ENCODE data around the gene LUC7L3. TPM values are rescaled to one million over a fixed set of nuclear protein-coding genes. Genes with fewer than 3 reads are reported as not detected.

LUC7L3 gene
- total and polyA plus RNA-seq, 2 donors (not counting 3 experiments of a cell fraction or from before 2014, with no cell fraction given), result 70.9 to 113 TPM

GRCh38 chr17:50689956-50690886, 29.2 kb upstream of the LUC7L3 start:
- no peak for FAIRE-seq
- intact Hi-C loops (cut with micrococcal nuclease), result no loop called here

GRCh38 chr17:50690887-50691549, 28.4 kb upstream of the LUC7L3 start:
- Histone ChIP-seq H3K36me3 (ENCODE audit: control insufficient read depth in 2 of 2, extremely low read depth in 1 of 2, insufficient read depth in 2 of 2, low read length in 2 of 2) (peaks cover 11 to 16% of the 10 kb centered on the region in 2 experiments), H3K79me2 (ENCODE audit: control insufficient read depth, insufficient read depth, low read length) (no peaks in the 10 kb centered on the region), H3K4me3 (replicated peaks in 1 of 3; ENCODE audit: insufficient read depth in 1 of 3, low read depth in 1 of 3, low read length in 3 of 3) (no peak overlapping the region), H2AFZ (ENCODE audit: low read depth, low read length) (no peak overlapping the region), H4K20me1 (replicated peaks; ENCODE audit: control insufficient read depth, extremely low read depth, insufficient read depth, low read length) (no peaks in the 10 kb centered on the region), H3K27ac (ENCODE audit: insufficient read depth, low read depth, low read length) (no peak overlapping the region), H3K9me1 (replicated peaks; ENCODE audit: control insufficient read depth, extremely low read depth, insufficient read depth, low read length) (no peaks in the 10 kb centered on the region), H3K4me1 (ENCODE audit: control insufficient read depth, extremely low read depth, insufficient read depth, low read length) (peaks cover 3% of the 10 kb centered on the region), H3K4me2 (ENCODE audit: insufficient read depth, low read length) (no peak overlapping the region), H3K27me3 (ENCODE audit: control insufficient read depth in 2 of 2, insufficient read depth in 2 of 2, low read length in 2 of 2) (no peaks in the 10 kb centered on the region), H3K9ac (replicated peaks; ENCODE audit: extremely low read depth, insufficient read depth, low read length) (no peak overlapping the region), H3K9me3 (replicated peaks; ENCODE audit: control insufficient read depth, insufficient read depth, low read length) (no peaks in the 10 kb centered on the region)
- DNase-seq (ENCODE audit: low read depth, low spot score) (no peak), FAIRE-seq (no peak)
- POLR2A ChIA-PET, result no interaction called here
- BruUV-seq (replicated peaks), result no TSS peak
- dilution Hi-C loops (cut with MboI; ENCODE audit: extremely low pct_ligation_motif_present, low sequenced_read_pairs), result no loop called here
- intact Hi-C loops (cut with micrococcal nuclease), result no loop called here
- CTCF ChIA-PET, result interaction anchor here (1.0 to 9.9 kb wide), 5 partner anchors 10 to 141 kb away, joined by 3 to 150 read pairs (median 6); partner anchors contain the start of gene SPATA20
- TF ChIP-seq MAX (IDR thresholded peaks at IDR 0.05; ENCODE audit: insufficient read depth, insufficient read length), result no peak
- no peak for TF ChIP-seq POLR2A (IDR thresholded peaks at IDR 0.05; ENCODE audit: low read depth, low read length)
- TF ChIP-seq EZH2 (IDR thresholded peaks at IDR 0.05; ENCODE audit: borderline replicate concordance, low read depth, low read length, severe bottlenecking), result no peak
- no peak for TF ChIP-seq GATA2 (IDR thresholded peaks at IDR 0.05; ENCODE audit: insufficient read depth, insufficient read length, low read depth, low read length)
- no peak for TF ChIP-seq CTCF (IDR thresholded peaks at IDR 0.05; ENCODE audit: extremely low read depth in 1 of 2, insufficient read depth in 1 of 2, low read depth in 1 of 2, low read length in 2 of 2)
- no peak for TF ChIP-seq JUN (IDR thresholded peaks at IDR 0.05; ENCODE audit: borderline replicate concordance, insufficient read depth, insufficient read length, low read depth)
- TF ChIP-seq MYC (IDR thresholded peaks at IDR 0.05; ENCODE audit: low read depth, low read length), result no peak
- TF ChIP-seq FOS (IDR thresholded peaks at IDR 0.05; ENCODE audit: borderline replicate concordance, insufficient read depth, low read length), result no peak
- no peak for TF ChIP-seq POLR2AphosphoS5 (IDR thresholded peaks at IDR 0.05; ENCODE audit: insufficient read depth, low read depth, low read length)

More at GRCh38 chr17:50689956-50690886, 29.2 kb upstream of the LUC7L3 start:
- DNase-seq (ENCODE audit: low read depth, low spot score), result no peak
- H3K27me3 ChIP-seq (ENCODE audit: control insufficient read depth in 2 of 2, insufficient read depth in 2 of 2, low read length in 2 of 2), result no peaks in the 10 kb centered on the region
- H3K36me3 ChIP-seq (ENCODE audit: control insufficient read depth in 2 of 2, extremely low read depth in 1 of 2, insufficient read depth in 2 of 2, low read length in 2 of 2), result peaks cover 6 to 8% of the 10 kb centered on the region in 2 experiments
- no peaks in the 10 kb centered on the region for H3K9me3 ChIP-seq (replicated peaks; ENCODE audit: control insufficient read depth, insufficient read depth, low read length)
- H3K9me1 ChIP-seq (replicated peaks; ENCODE audit: control insufficient read depth, extremely low read depth, insufficient read depth, low read length), result no peaks in the 10 kb centered on the region
- peaks cover 3% of the 10 kb centered on the region for H3K4me1 ChIP-seq (ENCODE audit: control insufficient read depth, extremely low read depth, insufficient read depth, low read length)
- H3K4me3 ChIP-seq (replicated peaks in 1 of 3; ENCODE audit: insufficient read depth in 1 of 3, low read depth in 1 of 3, low read length in 3 of 3), result no peak overlapping the region
- ChIA-PET POLR2A (no interaction called here), CTCF (interaction anchor here (1.9 to 9.9 kb wide), 2 partner anchors 64 to 140 kb away, joined by 6 to 150 read pairs; partner anchors contain the start of gene SPATA20)
- no peaks in the 10 kb centered on the region for H4K20me1 ChIP-seq (replicated peaks; ENCODE audit: control insufficient read depth, extremely low read depth, insufficient read depth, low read length)
- BruUV-seq (replicated peaks), result no TSS peak
- no peak overlapping the region for H3K27ac ChIP-seq (ENCODE audit: insufficient read depth, low read depth, low read length)
- H2AFZ ChIP-seq (ENCODE audit: low read depth, low read length), result no peak overlapping the region
- TF ChIP-seq POLR2AphosphoS5 (IDR thresholded peaks at IDR 0.05; ENCODE audit: insufficient read depth, low read depth, low read length) (peak; percentile 11), JUN (IDR thresholded peaks at IDR 0.05; ENCODE audit: borderline replicate concordance, insufficient read depth, insufficient read length, low read depth) (no peak)
- H3K9ac ChIP-seq (replicated peaks; ENCODE audit: extremely low read depth, insufficient read depth, low read length), result no peak overlapping the region
- H3K4me2 ChIP-seq (ENCODE audit: insufficient read depth, low read length), result no peak overlapping the region
- H3K79me2 ChIP-seq (ENCODE audit: control insufficient read depth, insufficient read depth, low read length), result no peaks in the 10 kb centered on the region
- dilution Hi-C loops (cut with MboI; ENCODE audit: extremely low pct_ligation_motif_present, low sequenced_read_pairs), result no loop called here
